Cortex of kidney (tissue), 1 donor: ENCODE data around the gene ORC5.

ENCODE experiments used
- DNase-seq: peaks from one replicate; lab custom pipeline; 2025; lab: John Stamatoyannopoulos, UW

Gene ORC5

DNA sequence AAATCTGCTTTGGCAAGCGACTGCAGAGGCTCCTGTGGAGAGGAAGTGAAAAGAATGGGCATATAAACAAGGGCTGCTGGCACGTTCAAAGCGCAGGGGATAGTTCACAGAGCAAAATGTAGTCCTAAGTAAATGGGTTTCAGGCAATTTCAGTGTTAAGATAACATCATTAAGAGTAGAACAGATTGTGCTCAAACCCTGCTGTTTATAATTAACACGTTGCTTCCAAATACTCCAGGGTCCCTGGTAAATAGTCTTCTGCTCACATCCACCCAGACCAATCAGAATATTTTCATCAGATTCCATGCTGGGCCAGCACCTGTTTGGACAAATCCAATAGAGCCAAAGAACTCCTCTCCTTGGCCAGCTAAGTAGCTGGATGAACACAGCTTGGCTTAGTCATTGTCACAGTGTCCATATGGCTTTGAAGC, 81.4 kb downstream of the ORC5 start:
- no peak for DNase-seq

GRCh38 chr7:104124893-104125477, 82.8 kb downstream of the ORC5 start:
- no peak for DNase-seq

- DNase-seq: no peak
Measured at GRCh38 chr7:104124469-104124868, 83.3 kb downstream of the ORC5 start.

GRCh38 chr7:104123786-104124185, 84.0 kb downstream of the ORC5 start:
- DNase-seq: no peak

DNA sequence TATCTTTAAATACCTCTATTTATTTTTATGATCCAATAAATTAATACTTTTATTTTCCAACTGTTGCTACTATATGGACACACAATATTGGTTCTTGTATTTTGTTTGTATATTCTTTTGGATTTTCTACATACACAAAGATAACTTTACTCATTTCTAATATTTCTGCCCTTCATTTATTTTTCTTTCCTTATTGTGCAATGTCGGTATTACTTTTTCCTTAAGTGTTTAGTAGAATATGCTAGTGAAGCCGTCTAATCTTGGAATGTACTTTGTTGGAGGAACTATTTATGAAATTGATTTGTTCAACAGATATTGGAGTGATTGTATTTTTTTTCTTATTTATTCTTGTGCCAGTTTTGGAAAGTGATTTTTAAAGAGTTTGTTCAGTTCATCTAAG, 94.0 kb downstream of the ORC5 start:
- DNase-seq: no peak

DNA sequence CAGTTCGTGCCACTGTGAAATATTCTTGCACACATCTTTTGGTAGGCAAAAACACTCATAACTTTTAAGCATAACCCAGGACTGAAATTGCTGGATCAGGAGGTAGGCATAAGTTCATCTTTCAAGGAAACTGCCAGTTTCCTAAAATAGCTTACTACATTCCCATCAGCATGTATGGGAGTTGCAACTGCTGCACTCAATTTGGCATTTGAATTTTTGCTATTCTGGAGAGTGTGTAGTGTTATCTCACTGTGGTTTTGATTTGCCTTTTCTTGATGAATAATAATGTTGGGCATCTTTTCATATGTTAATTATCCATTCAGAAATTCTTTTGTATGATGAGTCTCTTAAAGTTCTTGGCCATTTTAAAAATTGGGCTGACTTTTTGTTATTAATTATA, 95.2 kb downstream of the ORC5 start:
- DNase-seq: no peak

GRCh38 chr7:104111271-104111670, 96.5 kb downstream of the ORC5 start:
- no peak for DNase-seq

- DNase-seq: no peak
Measured at GRCh38 chr7:104106108-104106905, 101.5 kb downstream of the ORC5 start.

- DNase-seq: no peak
Measured at GRCh38 chr7:104098890-104099289, 108.9 kb downstream of the ORC5 start.

GRCh38 chr7:104096683-104097082, 111.1 kb downstream of the ORC5 start:
- no peak for DNase-seq

GRCh38 chr7:104093127-104093526, 114.7 kb downstream of the ORC5 start:
- DNase-seq: no peak

DNA sequence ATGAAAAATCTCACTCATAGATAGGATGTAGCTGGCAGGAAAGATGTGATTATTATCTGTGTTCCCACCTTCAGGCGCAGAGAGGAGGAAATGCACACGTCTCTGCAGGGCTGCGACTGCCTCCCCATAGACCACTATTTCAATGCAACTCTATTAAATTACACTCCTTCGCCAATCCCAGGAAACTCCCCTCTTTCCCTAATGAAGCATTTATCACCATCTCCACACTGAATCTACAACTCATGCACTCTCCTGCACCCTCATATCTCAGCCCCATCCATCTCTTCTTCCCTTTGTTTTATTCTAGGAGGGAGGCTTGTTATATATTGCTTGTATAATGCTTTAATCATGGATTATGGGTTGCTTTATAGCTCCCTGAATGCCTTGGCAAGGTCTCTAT, 116.6 kb downstream of the ORC5 start:
- DNase-seq: no peak

- no peak for DNase-seq
Measured at GRCh38 chr7:104089612-104090011, 118.2 kb downstream of the ORC5 start.

- DNase-seq: no peak
Measured at GRCh38 chr7:104089061-104089460, 118.8 kb downstream of the ORC5 start.
